Measurements from ENCODE around the gene FLT3.

DNA sequence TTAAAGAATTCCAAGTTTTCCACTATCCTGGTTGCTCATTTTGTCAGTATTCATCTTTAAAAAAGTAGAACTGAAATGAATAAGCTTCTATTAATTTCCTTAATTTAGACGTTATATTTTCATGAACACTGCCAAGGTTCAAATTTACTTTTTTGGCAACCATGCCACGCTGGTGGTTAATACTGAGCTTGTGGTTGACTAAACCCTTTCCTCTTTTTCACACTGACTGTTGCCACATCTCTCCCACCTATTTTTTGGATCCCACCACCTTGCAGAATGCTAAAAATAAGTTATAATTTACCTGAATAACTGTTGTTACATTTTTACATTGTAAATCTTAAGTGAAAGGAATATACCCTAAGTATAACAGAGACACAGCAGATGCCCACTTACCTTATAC, 45.0 kb downstream of the FLT3 start:
- TF ChIP-seq, protein P1, sequence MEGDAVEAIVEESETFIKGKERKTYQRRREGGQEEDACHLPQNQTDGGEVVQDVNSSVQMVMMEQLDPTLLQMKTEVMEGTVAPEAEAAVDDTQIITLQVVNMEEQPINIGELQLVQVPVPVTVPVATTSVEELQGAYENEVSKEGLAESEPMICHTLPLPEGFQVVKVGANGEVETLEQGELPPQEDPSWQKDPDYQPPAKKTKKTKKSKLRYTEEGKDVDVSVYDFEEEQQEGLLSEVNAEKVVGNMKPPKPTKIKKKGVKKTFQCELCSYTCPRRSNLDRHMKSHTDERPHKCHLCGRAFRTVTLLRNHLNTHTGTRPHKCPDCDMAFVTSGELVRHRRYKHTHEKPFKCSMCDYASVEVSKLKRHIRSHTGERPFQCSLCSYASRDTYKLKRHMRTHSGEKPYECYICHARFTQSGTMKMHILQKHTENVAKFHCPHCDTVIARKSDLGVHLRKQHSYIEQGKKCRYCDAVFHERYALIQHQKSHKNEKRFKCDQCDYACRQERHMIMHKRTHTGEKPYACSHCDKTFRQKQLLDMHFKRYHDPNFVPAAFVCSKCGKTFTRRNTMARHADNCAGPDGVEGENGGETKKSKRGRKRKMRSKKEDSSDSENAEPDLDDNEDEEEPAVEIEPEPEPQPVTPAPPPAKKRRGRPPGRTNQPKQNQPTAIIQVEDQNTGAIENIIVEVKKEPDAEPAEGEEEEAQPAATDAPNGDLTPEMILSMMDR (IDR thresholded peaks at IDR 0.05), result no peak
- no peak for TF ChIP-seq EP300 (IDR thresholded peaks at IDR 0.05)
